SH-SY5Y (cell line): Measurements from ENCODE around the gene GPR156.

ENCODE experiments used
- GATA2 ChIP-seq: IDR thresholded peaks from 2 replicates; pipeline ENCODE4 v1.6.1; 2011; ENCODE audit warnings: mild to moderate bottlenecking, low read depth, low read length
- GATA3 ChIP-seq: IDR thresholded peaks from 2 replicates; pipeline ENCODE4 v1.6.1; 2011; ENCODE audit warnings: low read depth, mild to moderate bottlenecking, low read length, moderate library complexity

- TF ChIP-seq GATA2 (no peak), GATA3 (no peak)
These were observed 156.0 kb downstream of the GPR156 start for GRCh38 chr3:120129051-120129450.
